A549 (cell line): Measurements from ENCODE around the gene SGIP1.

ENCODE experiments used
- CTCF ChIP-seq: fragments of >200 bp; sonication (Bioruptor Twin); formaldehyde crosslinking; IDR thresholded peaks from 3 replicates; pipeline ENCODE4 v1.5.1; 2016
- NR3C1 ChIP-seq: fragments of >200 bp; sonication (Bioruptor Twin); formaldehyde crosslinking; IDR thresholded peaks from 3 replicates; pipeline ENCODE4 v1.6.1; 2017
- USF2 ChIP-seq: fragments of 450-650 bp; IDR thresholded peaks from 2 replicates; pipeline ENCODE4 v1.6.1; 2014; ENCODE audit warnings: antibody characterized with exemption

GRCh38 chr1:66537718-66538117 lies 3.8 kb downstream of the SGIP1 start:
- TF ChIP-seq CTCF (no peak), NR3C1 (no peak), USF2 (no peak)
